ENCODE results near the gene FSIP1.

DNA sequence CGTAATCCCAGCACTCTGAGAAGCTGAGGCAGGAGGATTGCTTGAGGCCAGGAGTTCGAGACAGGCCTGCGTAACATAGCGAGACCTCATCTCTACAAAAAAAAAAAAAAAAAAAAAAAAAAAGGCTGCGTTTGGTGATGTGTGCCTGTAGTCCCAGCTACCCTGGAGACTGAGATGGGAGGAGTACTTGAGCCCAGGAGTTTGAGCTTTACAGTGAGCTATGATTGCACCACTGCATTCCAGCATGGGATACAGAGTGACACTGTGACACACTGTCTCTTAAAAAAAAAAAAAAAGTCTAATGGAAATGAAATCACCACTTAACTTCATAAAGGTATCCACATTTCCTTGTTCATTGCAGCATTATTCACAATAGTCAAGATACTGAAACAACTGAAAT lies 136.2 kb downstream of the FSIP1 start:
- TF ChIP-seq, protein P1, sequence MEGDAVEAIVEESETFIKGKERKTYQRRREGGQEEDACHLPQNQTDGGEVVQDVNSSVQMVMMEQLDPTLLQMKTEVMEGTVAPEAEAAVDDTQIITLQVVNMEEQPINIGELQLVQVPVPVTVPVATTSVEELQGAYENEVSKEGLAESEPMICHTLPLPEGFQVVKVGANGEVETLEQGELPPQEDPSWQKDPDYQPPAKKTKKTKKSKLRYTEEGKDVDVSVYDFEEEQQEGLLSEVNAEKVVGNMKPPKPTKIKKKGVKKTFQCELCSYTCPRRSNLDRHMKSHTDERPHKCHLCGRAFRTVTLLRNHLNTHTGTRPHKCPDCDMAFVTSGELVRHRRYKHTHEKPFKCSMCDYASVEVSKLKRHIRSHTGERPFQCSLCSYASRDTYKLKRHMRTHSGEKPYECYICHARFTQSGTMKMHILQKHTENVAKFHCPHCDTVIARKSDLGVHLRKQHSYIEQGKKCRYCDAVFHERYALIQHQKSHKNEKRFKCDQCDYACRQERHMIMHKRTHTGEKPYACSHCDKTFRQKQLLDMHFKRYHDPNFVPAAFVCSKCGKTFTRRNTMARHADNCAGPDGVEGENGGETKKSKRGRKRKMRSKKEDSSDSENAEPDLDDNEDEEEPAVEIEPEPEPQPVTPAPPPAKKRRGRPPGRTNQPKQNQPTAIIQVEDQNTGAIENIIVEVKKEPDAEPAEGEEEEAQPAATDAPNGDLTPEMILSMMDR (IDR thresholded peaks at IDR 0.05) = no peak
- no peak for TF ChIP-seq POLR2A (IDR thresholded peaks at IDR 0.05)
